Measurements from ENCODE around the gene PLCB1. TPM values are rescaled to one million over a fixed set of nuclear protein-coding genes. Genes with fewer than 3 reads are reported as not detected.

The PLCB1 gene
- total and polyA plus RNA-seq, 3 experiments from 2014 or later = 8.5 to 9.9 (median 8.8) TPM

DNA sequence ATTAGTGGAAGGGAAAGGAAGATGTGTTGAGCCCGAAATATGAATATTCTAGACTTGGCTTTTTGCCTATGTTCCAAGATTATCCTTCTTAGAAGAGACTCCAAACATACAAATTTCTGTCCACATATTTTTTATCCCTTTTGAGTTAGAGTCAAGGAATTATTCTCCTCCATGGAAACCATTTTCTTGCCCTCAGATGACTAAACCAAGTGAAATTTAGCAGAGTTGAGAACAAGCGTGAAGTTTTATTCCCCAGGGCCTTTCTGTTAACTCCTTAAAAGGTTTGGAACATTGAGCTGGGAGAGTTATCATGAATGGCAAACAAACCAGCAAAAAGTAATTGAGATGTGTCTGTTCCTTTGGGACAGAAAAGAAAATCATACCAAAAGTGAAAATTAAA, 650.7 kb downstream of the PLCB1 start:
- Mint-ChIP-seq H3K27me3 (no peaks in the 10 kb centered on the region), H3K36me3 (peaks cover 8 to 24% (median 15%) of the 10 kb centered on the region in 3 donors), H3K4me3 (no peak overlapping the region), H3K9me3 (no peaks in the 10 kb centered on the region), H3K27ac (no peak overlapping the region), H3K4me1 (no peaks in the 10 kb centered on the region)
- H3K4me1 ChIP-seq (ENCODE audit: insufficient read depth, low read length) = no peaks in the 10 kb centered on the region
- ChIA-PET CTCF (interaction anchor here (1.3 kb wide), 1 partner anchor 11 kb away, joined by 4 read pairs; no protein-coding TSS in a partner anchor), POLR2A (no interaction called here)
- H3K9me3 ChIP-seq (ENCODE audit: low read length) = no peaks in the 10 kb centered on the region
- no peak for DNase-seq
- H3K36me3 ChIP-seq (ENCODE audit: insufficient read depth, low read length) = no peaks in the 10 kb centered on the region
- H3K4me3 ChIP-seq (ENCODE audit: low read length) = no peak overlapping the region
- H3K27ac ChIP-seq (ENCODE audit: low read depth, low read length) = no peak overlapping the region
- H3K27me3 ChIP-seq (ENCODE audit: insufficient read depth, low read length, poor library complexity, severe bottlenecking) = no peaks in the 10 kb centered on the region

GRCh38 chr20:8783734-8784133, 651.7 kb downstream of the PLCB1 start:
- no peaks in the 10 kb centered on the region for H3K27me3 Mint-ChIP-seq
- no peak overlapping the region for H3K4me3 ChIP-seq (ENCODE audit: low read length)
- no peaks in the 10 kb centered on the region for H3K4me1 ChIP-seq (ENCODE audit: insufficient read depth, low read length)
- peaks cover 5 to 19% (median 16%) of the 10 kb centered on the region in 3 donors for H3K36me3 Mint-ChIP-seq
- no peaks in the 10 kb centered on the region for H3K27me3 ChIP-seq (ENCODE audit: insufficient read depth, low read length, poor library complexity, severe bottlenecking)
- no peaks in the 10 kb centered on the region for H3K4me1 Mint-ChIP-seq
- ChIA-PET CTCF (no interaction called here), POLR2A (no interaction called here)
- H3K36me3 ChIP-seq (ENCODE audit: insufficient read depth, low read length) = no peaks in the 10 kb centered on the region
- DNase-seq = no peak
- H3K27ac Mint-ChIP-seq = peak overlapping the region in 1 of 8 donors; percentile 11
- no peak overlapping the region for H3K27ac ChIP-seq (ENCODE audit: low read depth, low read length)
- H3K9me3 Mint-ChIP-seq = no peaks in the 10 kb centered on the region
- H3K9me3 ChIP-seq (ENCODE audit: low read length) = no peaks in the 10 kb centered on the region
- H3K4me3 Mint-ChIP-seq = no peak overlapping the region

DNA sequence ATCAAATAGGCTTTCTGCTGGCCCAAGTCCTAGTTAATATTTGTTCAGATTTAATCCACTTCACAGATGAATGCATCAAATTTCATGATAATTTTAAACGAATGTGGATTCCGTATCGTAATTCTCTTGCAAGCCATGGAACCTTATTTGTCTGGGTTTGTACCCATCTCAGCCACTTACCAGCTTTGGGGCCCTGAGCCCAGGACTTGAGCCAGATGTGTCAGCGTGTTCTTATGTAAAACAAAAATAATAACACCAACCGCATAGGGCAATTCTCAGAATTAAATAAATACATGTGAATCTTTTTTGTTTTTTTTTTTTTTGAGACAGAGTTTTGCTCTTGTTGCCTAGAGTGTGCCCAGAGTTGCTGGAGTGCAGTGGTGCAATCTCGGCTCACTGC, 654.3 kb downstream of the PLCB1 start:
- Histone ChIP-seq H3K36me3 (ENCODE audit: insufficient read depth, low read length) (no peaks in the 10 kb centered on the region), H3K4me1 (ENCODE audit: insufficient read depth, low read length) (no peaks in the 10 kb centered on the region), H3K9me3 (ENCODE audit: low read length) (no peaks in the 10 kb centered on the region), H3K27me3 (ENCODE audit: insufficient read depth, low read length, poor library complexity, severe bottlenecking) (no peaks in the 10 kb centered on the region), H3K27ac (ENCODE audit: low read depth, low read length) (no peak overlapping the region), H3K4me3 (ENCODE audit: low read length) (no peak overlapping the region)
- POLR2A ChIA-PET = no interaction called here
- Mint-ChIP-seq H3K36me3 (peaks cover 0 to 15% (median 2%) of the 10 kb centered on the region in 3 donors), H3K9me3 (no peaks in the 10 kb centered on the region), H3K27ac (peak overlapping the region in 1 of 8 donors; percentile 24), H3K4me1 (no peaks in the 10 kb centered on the region), H3K4me3 (no peak overlapping the region), H3K27me3 (no peaks in the 10 kb centered on the region)
- CTCF ChIA-PET = no interaction called here
- no peak for DNase-seq

DNA sequence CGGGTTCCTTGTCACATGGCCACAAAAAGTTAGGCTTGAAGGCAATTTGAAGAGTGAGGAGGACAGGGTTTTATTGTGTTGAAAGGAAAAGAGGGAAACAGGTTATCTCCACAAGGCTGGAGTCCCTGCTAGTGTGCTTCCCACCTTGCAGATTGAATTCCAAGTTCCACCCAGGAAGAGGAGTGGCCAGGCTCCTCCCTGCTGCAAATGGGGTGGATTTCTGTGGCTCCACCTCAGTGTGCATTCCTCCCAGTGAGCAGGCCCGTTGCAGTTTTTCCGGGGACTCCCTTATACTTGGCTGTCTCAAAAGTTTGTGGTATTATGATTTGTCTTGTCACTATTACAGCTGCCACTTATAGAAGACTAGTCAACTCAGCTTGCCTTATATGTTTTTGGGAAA, 655.0 kb downstream of the PLCB1 start:
- H3K27ac Mint-ChIP-seq = no peak overlapping the region

DNA sequence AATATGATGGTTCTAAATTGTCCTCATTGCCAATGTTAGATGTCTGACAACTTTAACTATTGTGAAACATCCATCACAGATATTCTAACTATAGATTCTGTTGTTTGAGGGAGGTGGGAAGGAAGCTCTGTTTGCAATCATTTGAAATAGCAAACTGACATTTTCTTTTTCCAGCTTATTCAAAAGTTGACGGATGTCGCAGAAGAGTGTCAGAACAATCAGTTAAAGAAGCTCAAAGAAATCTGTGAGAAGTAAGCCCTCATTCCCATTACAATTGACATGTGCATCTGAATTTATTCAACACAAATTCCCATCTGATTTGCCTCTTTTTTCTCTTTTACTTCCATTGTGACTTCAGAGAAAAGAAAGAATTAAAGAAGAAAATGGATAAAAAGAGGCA, 656.2 kb downstream of the PLCB1 start:
- no peak overlapping the region for H3K4me3 Mint-ChIP-seq
- Histone ChIP-seq H3K27me3 (ENCODE audit: insufficient read depth, low read length, poor library complexity, severe bottlenecking) (no peaks in the 10 kb centered on the region), H3K27ac (ENCODE audit: low read depth, low read length) (no peak overlapping the region), H3K36me3 (ENCODE audit: insufficient read depth, low read length) (no peaks in the 10 kb centered on the region), H3K9me3 (ENCODE audit: low read length) (no peaks in the 10 kb centered on the region), H3K4me1 (ENCODE audit: insufficient read depth, low read length) (no peaks in the 10 kb centered on the region), H3K4me3 (ENCODE audit: low read length) (no peak overlapping the region)
- H3K27me3 Mint-ChIP-seq = no peaks in the 10 kb centered on the region
- no peaks in the 10 kb centered on the region for H3K9me3 Mint-ChIP-seq
- no peak overlapping the region for H3K27ac Mint-ChIP-seq
- no peak for DNase-seq
- H3K36me3 Mint-ChIP-seq = peaks cover 0 to 25% (median 2%) of the 10 kb centered on the region in 3 donors
- no peaks in the 10 kb centered on the region for H3K4me1 Mint-ChIP-seq
- CTCF ChIA-PET = interaction anchor here (1.4 kb wide), 1 partner anchor 29 kb away, joined by 4 read pairs; no protein-coding TSS in a partner anchor
- POLR2A ChIA-PET = no interaction called here

More for the DNA sequence above, 655.0 kb downstream of the PLCB1 start:
- H3K27me3 ChIP-seq (ENCODE audit: insufficient read depth, low read length, poor library complexity, severe bottlenecking) = no peaks in the 10 kb centered on the region
- no peaks in the 10 kb centered on the region for H3K4me1 ChIP-seq (ENCODE audit: insufficient read depth, low read length)
- Mint-ChIP-seq H3K4me3 (no peak overlapping the region), H3K9me3 (no peaks in the 10 kb centered on the region), H3K36me3 (peaks cover 0 to 18% (median 0%) of the 10 kb centered on the region in 3 donors), H3K27me3 (no peaks in the 10 kb centered on the region), H3K4me1 (no peaks in the 10 kb centered on the region)
- no peak for DNase-seq
- no peak overlapping the region for H3K4me3 ChIP-seq (ENCODE audit: low read length)
- CTCF ChIA-PET = no interaction called here
- H3K9me3 ChIP-seq (ENCODE audit: low read length) = no peaks in the 10 kb centered on the region
- H3K36me3 ChIP-seq (ENCODE audit: insufficient read depth, low read length) = no peaks in the 10 kb centered on the region
- H3K27ac ChIP-seq (ENCODE audit: low read depth, low read length) = no peak overlapping the region
- POLR2A ChIA-PET = no interaction called here

DNA sequence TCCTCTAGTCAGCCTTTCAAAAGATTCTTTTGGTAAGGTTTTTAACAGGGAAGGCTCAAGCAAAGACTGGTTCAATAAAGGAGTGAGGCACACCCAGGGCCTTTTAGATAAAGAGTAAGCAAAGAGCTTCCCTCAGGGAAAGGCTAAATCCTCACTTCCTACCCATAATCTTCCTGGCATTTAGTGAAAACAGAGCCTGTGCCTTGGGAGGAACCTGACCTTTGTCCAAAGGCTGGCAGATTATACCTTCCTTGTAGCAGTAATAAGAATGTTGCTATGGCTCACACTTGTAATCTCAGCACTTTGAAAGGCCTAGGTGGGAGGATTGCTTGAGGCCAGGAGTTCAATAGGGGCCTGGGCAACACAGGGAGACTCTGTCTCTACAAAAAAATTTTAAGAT, 656.8 kb downstream of the PLCB1 start:
- no peaks in the 10 kb centered on the region for H3K27me3 ChIP-seq (ENCODE audit: insufficient read depth, low read length, poor library complexity, severe bottlenecking)
- Mint-ChIP-seq H3K36me3 (peaks cover 0 to 27% (median 2%) of the 10 kb centered on the region in 3 donors), H3K4me1 (no peaks in the 10 kb centered on the region), H3K27me3 (no peaks in the 10 kb centered on the region), H3K4me3 (no peak overlapping the region), H3K9me3 (no peaks in the 10 kb centered on the region), H3K27ac (no peak overlapping the region)
- H3K9me3 ChIP-seq (ENCODE audit: low read length) = no peaks in the 10 kb centered on the region
- no peaks in the 10 kb centered on the region for H3K4me1 ChIP-seq (ENCODE audit: insufficient read depth, low read length)
- H3K27ac ChIP-seq (ENCODE audit: low read depth, low read length) = no peak overlapping the region
- no peaks in the 10 kb centered on the region for H3K36me3 ChIP-seq (ENCODE audit: insufficient read depth, low read length)
- ChIA-PET POLR2A (no interaction called here), CTCF (interaction anchor here (1.4 kb wide), 1 partner anchor 29 kb away, joined by 4 read pairs; no protein-coding TSS in a partner anchor)
- no peak overlapping the region for H3K4me3 ChIP-seq (ENCODE audit: low read length)
- DNase-seq = no peak

DNA sequence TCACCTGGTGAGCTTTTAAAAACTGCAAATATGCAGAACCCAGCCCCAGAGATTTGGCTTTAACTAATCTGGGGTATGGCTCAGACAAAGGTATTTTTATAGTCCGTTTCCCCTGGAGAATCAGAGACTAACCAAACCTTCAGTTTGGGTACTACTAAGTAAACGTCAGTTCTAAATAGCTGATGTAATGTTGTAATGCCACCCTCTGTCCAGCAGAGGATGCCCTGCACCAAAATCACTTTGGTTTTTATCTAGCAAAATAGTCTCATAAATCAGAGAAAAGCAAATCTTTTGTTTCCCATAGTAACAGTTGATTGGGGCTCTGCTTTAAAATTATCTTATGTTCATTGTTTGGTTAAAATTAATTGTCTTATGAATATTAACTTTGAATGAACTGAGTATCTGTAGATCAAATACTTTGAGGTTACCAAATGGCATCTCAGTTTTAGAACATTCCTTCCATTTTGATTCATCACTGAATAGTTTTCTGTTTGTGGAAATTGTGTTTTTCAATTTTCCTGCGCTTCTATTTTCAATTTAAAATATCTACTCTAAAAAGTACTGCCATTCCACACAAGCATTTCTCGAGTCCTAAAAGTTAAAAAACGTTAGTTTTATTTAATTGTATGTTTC, 658.5 kb downstream of the PLCB1 start:
- Mint-ChIP-seq H3K27me3 (no peaks in the 10 kb centered on the region), H3K36me3 (peaks cover 0 to 27% (median 4%) of the 10 kb centered on the region in 3 donors), H3K27ac (peak overlapping the region in 1 of 8 donors; percentile 31), H3K4me1 (no peaks in the 10 kb centered on the region), H3K9me3 (no peaks in the 10 kb centered on the region), H3K4me3 (no peak overlapping the region)
- Histone ChIP-seq H3K27me3 (ENCODE audit: insufficient read depth, low read length, poor library complexity, severe bottlenecking) (no peaks in the 10 kb centered on the region), H3K4me3 (ENCODE audit: low read length) (no peak overlapping the region), H3K27ac (ENCODE audit: low read depth, low read length) (no peak overlapping the region), H3K4me1 (ENCODE audit: insufficient read depth, low read length) (no peaks in the 10 kb centered on the region), H3K36me3 (ENCODE audit: insufficient read depth, low read length) (no peaks in the 10 kb centered on the region), H3K9me3 (ENCODE audit: low read length) (no peaks in the 10 kb centered on the region)
- ChIA-PET POLR2A (no interaction called here), CTCF (interaction anchor here (1.2 kb wide), 1 partner anchor 24 kb away, joined by 3 read pairs; no protein-coding TSS in a partner anchor)
- DNase-seq = no peak

DNA sequence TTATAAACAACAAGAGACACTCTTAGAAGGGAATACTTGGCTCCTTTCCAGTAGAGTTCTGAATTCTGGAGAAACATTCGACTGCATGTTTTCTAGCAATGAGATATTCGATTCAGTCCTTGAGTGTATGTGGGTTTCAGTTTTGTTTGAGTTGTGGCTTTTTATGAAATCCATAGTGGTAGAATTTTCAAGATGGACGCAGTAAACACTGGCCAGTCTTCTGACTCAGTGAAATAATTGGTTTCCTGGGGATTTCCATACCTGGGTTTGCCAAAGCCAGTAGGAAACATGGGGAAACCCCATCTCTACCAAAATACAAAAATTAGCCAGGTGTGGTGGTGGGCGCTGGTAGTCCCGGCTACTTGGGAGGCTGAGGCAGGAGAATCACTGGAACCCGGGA, 663.3 kb downstream of the PLCB1 start:
- Mint-ChIP-seq H3K27ac (no peak overlapping the region), H3K27me3 (no peaks in the 10 kb centered on the region), H3K36me3 (peaks cover 4 to 17% (median 13%) of the 10 kb centered on the region in 3 donors), H3K4me1 (no peaks in the 10 kb centered on the region), H3K9me3 (no peaks in the 10 kb centered on the region), H3K4me3 (no peak overlapping the region)
- CTCF ChIA-PET = no interaction called here
- Histone ChIP-seq H3K9me3 (ENCODE audit: low read length) (no peaks in the 10 kb centered on the region), H3K27me3 (ENCODE audit: insufficient read depth, low read length, poor library complexity, severe bottlenecking) (no peaks in the 10 kb centered on the region), H3K4me3 (ENCODE audit: low read length) (no peak overlapping the region), H3K36me3 (ENCODE audit: insufficient read depth, low read length) (no peaks in the 10 kb centered on the region), H3K27ac (ENCODE audit: low read depth, low read length) (no peak overlapping the region), H3K4me1 (ENCODE audit: insufficient read depth, low read length) (no peaks in the 10 kb centered on the region)
- POLR2A ChIA-PET = no interaction called here
- no peak for DNase-seq
